GM19351 (cell line): ENCODE results near the gene CBX1.

ENCODE experiments used
- ATAC-seq: cut with Tn5 transposase; IDR thresholded peaks from one replicate; pipeline ENCODE4 v1.9.1; 2021; ENCODE audit warnings: mild to moderate bottlenecking, moderate library complexity; ENCODE audit not compliant: unreplicated experiment

The CBX1 gene

DNA sequence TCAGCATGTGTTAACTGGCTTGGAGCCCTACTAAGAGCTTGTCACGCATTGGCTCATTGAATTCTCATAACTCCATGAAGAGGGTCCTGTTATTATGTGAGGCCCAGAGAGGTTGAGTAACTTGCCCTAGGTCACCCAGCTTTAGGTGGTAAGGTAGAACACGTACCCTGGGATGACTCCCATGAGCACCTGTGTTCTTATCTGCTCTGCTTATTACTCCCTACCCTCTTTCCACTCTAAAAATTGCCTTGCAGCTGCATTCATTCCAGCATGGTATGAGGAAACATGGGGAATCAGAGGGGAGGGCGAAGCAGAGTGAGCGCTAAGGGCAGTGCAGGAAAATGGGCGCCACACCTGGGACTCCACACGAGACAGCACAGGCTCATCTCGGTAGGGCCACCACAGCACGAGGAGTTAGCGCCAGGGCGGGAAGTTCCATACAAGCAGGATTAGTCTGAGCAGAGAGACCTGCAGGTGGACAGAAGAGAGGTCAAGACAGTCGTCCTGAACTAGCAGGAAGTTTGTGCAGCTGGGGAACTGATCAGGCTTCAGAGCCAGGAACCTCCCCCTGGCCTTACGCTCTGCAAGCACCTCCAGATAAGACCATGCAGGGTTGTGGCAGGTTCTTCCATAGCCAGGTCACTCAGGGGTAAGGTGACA lies 73.8 kb downstream of the CBX1 start:
- ATAC-seq, result no peak

DNA sequence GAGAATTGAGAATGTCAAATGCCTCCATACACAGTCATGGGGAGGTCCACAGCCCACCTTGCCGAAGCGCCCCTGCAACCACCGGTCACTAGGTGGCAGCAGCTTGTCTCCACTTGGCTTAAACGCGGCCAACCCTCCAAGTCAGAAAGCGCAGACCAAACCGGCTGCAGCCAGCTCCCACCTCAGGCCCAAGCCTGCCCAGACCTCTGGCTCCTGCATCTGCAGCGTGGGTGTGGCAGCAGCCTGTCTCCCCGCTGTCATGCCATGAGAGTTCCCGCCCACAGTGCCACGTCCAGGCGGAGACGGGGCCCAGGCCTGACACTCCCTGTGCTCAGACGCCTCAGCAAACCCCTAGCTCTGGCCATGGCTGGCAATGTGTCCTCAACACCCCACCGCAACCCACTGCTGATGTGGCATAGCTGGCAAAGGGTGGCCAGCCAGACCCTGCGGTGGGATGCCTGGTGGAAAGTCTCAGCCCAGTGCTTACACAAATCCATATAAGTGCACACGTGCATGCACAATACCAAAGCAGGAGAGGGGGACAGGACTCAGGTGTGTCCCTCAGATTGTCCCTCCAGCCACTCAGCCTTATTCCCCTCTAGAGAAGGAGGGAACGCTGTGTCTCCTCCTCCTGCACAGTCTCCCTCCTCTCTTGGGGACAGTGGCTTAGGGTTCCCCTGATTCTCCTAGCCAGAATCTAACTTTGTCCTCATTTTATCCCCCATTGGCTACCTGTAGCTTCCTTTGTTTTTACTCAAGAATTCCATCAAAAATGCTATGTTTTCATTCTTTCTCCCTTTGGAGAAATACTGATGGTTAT lies 74.6 kb downstream of the CBX1 start:
- no peak for ATAC-seq

DNA sequence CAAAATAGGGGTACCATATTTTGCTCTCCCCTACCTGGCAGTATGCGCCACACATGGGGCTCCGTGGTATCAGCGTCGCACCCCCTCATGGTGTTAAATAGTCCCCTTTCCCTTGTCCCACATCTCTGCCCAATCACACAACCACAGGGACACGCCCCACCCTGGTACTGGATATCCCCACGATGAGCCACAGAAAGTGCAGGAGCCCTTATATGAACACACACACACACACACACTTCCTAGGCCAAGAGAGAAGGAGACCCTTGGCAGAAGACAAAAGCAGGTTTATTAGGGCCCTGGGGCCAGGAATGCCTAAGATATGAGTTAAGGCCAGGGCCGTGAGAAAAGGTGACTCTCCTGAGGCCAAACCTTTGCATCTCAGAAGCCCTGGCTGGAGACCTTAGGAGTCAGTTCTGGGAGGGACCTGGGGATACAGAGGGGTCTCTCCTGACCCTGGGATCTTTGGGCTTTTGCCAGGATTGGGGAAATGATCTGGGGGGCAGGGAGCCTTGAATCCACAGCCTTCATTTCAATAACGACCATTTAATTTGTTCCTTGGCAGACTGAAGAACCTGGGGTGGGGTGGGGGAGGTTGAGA lies 75.3 kb downstream of the CBX1 start:
- ATAC-seq, result no peak

DNA sequence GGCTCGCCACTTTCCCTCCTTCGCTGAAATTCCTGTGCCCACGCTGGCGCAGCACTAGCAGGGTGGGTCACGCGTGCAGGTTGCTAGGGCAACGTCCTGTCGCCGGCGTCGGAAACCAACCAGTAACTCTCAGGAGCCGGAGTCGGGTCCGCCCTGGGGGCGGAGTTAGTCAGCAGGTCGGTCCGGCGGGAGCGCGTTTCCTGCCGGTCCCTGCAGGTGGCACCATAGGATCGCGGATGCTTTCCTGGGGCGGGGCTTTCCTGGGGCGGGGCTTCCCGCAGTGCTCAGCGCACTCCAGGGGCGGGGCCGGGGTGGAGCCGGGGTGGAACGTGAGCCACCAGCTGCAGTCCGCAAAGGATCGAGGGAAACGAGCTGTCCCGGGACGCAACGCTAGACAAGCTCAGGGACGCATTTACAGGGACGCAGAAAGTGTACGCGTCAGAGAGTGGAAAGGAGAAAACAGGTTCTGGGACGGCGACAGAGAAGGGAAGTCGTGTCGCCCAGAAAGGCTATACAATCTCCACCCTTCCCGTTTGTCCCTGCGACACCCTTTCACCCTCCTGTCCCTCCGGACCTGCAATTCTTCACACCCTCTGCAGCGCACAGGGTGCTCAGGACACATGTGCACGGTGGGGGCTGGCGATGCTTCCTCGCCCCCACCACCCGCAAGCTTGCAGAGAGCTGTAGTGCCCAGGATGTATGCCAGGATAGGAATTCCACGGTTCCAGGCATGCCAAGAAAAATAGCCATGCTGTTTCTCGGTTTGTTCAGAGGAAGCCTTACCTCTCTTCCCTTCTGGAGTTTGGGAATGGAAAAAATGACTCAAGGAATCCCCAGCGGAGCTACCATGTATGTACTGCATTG lies 76.0 kb downstream of the CBX1 start:
- peak; percentile 86 for ATAC-seq

DNA sequence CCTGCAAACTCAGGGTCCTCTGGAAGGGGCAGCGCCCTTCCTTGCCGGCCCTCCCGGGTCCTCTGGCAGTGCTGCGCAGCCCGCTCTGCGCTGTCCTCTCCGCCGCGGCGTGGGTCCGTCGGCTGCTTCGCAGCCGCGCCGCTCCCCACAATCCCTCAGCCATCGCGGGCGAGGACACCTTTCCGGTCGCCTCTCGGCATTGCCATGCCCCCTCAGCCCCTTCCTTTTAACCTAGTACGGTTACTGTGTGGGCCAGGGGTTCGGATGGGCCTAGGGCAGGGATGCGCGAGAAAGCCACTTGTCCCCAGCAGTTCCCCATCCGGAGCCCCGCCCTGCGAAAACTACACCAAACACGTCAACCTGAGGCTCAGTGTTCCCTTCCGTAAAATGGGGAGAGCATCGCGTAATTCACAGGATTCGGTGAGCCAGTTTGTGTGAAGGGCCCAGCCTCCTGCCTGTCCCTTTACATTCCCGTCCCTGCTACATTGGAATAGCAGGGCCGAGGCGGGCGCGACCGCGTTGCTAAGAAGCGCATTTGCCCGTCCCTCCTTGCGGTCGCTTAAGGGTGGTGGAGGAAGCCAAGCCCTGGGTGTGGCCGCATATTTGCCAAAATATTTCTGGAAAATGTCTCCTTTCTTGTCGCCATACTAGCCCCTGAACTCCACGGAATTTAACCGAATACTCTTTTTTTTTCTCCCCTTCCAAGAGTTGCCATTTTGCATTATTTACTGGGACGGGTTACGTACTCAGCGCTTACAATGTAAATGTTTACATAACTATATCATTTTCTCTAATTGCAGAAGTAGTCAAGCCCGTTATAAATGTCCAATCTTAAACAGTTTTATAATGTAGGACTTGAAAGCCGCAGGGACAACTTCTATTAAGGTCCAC lies 76.9 kb downstream of the CBX1 start:
- peak; percentile 23 for ATAC-seq

DNA sequence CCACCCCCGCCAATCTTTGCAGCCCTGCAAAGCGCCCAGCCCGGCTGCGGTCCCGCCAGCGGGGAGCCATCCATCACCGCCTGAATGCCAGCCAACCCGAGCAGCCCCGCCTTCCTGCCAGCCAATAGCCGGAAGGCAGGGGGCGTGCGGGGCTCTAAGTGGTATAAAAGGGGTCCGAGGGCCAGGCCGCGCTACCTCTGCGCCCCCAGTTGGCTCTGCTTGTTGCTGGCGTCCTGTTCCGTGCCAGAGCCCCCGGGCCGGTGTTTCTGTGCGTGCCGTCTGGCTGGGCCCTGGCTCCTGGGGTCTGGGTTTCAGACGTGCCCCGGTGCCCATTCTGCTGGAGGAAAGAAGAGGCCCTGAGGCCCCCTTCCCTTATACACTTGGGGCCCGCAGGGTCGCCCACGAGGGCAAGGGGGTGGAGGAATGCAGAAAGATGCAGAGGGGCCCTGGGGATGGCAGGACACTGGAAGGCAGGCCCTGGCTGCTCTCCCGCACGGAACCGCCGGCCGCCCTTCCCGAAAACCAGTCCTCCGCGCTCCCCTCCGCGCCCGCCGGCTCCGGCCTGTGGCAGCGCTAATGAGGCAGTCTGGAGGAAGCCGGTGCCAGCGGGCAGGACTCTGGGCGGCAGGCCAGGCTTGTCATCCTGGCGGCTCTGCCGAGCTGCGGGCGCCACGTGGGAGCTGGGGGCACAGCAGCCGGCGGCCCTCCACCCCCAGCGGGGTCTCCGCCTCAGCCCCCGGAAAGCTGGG lies 77.7 kb downstream of the CBX1 start:
- ATAC-seq, result no peak

DNA sequence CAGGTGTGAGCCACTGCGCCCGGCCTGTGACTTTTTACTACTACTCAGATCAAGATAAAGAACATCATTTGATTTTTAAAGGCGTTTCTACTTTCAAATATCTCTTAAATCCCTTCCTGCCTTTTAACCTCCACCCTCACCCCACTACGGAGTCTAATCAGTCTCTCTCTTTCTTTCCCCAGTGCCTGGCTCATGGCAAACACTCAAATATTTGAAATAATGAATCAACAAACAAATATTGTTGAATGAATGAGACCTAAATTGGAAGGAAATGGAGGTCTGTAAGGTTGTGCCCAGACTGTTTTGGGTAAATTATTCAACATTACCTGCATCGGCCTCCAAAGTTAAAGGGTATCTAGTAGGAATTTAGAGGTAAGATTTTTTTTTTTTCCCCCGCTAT lies 78.4 kb downstream of the CBX1 start:
- ATAC-seq, result no peak

DNA sequence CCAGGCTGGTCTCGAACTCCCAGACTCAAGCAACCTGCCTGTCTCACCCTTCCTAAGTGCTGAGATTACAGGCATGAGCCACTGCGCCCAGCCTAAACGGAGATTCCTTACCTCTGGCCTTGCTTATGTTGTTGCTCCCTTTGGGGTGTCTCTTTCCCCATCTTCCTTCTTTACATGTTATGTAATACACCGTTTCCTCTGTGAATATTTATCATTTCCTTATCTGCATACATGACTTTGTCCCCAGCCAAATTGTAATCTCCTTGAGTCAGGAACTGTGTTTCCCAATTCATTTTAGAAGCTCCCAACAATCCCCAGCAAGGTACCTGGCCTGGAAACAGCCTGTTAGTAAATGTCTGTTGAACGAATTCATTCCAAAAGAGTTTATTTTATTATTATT lies 79.3 kb downstream of the CBX1 start:
- ATAC-seq, result no peak
